GM19099 (cell line): ENCODE measurements around the gene ZNF418.

ENCODE experiments used
- POLR2A ChIP-seq: IDR thresholded peaks from 3 replicates; pipeline ENCODE4 v1.6.1; 2011; ENCODE audit warnings: low read depth; ENCODE audit not compliant: insufficient read length; ENCODE audit errors: extremely low read depth

Gene ZNF418

DNA sequence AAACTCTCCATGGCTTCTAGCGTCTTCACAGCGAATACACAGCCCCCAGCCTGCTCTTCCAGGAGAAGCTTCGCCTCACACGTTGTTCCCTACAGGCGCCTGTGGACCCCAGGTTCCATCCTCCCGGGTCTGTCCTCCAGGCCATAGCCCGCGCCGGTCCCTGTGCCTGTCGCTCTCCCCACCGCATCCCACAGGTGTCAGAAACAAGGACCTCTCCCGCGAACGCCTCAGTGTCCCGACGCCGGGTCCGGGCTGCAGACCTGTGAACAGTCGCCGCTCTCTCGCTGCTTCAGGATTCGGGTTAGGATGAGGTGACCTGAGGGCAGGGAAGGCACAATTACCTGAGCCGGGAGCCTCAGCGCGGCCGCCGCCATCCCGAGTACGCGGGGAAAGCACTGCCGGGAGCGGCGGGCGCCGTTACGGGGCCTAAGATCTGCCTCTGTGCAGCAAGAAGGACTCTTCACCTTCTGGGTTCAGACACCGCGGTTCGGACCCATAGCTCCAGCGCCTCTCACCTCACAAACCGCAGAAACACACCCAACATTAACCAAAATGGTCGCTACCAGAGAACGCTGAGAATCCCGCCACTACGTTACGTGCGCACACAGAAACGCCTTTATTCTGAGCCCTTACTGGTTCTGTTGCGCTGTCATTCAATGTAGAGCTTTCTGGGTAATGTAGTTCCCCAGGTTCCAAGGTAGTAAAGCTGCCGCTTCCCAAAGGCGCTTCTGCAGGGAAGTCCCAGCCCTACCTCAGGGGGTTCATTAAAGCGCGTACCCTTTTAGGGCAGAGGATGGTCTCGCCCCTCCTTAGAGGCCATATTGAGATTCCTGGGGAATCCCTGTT, at the start of gene ZNF418:
TSS of gene ZNF418 (minus strand) at position 583 of the 846 bp plus-strand sequence. CDS start 1,580 bp downstream, outside the sequence.
- no peak for TF ChIP-seq POLR2A

DNA sequence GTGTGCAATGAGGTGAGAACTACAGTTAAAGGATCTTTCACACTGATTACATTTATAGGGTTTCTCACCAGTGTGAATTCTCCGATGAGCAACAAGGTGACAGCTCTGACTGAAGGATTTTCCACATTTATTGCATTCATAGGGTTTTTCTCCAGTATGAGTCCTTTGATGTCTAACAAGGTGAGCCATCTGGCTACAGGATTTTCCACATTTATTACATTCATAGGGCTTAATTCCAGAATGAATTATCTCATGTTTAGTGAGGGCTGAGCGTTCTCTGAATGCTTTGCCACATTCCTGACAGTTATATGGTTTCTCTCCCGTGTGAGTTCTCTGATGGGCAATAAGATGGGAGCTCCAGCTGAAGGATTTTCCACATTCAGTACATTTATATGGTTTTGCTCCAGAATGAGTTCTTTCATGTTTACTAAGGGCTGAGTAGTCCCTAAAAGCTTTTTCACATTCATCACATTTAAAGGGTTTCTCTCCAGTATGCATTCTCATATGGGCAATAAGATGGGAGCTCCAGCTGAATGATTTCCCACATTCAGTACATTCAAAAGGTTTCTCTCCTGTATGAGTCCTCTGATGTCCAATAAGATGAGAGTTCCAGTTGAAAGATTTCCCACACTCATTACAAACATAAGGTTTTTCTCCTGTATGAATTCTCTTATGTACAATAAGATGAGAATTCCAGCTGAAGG, 43.5 kb upstream of the ZNF418 start:
- no peak for TF ChIP-seq POLR2A

DNA sequence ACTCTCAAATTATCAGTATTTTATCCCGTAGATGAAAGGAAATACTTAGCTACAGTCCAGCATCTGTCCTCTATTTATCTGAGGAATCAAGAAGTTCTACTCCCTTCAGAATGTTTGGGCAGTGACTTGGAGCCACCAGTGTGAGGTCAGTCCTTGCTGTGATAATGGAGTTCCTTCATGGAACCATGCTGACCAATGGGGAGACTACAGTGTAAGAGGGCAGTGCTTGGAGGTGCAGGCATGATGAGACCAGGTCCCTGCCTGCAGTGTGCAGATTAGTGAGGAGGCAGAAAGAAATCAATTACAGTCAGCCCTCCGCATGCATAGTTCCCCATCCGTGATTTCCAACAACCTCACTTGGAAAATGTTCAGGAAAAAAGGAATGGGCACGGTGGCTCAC, 39.2 kb upstream of the ZNF418 start, which contains the start of gene C19orf18:
TSS of gene C19orf18 (minus strand) at position 101 of the 400 bp plus-strand sequence. CDS start 102 bp downstream, outside the sequence.
- no peak for TF ChIP-seq POLR2A

DNA sequence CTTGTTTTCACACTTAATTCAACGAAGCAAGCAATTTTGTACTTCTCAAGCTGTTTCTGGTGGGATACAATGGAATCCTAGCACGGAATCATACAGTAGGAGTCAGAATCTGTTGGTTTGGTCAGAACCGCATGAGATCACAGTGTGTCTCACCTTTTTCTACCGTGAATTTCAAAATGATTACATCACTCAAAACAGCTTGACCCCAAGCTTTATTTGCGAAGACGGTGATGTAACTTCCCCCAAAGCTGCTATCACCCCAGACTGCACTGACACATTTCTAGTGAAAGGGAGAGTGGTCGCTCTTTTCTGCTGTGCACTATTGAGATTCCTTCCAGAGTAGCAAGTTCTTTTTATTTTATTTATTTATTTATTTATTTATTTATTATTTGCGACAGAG, 29.6 kb upstream of the ZNF418 start:
- no peak for TF ChIP-seq POLR2A

DNA sequence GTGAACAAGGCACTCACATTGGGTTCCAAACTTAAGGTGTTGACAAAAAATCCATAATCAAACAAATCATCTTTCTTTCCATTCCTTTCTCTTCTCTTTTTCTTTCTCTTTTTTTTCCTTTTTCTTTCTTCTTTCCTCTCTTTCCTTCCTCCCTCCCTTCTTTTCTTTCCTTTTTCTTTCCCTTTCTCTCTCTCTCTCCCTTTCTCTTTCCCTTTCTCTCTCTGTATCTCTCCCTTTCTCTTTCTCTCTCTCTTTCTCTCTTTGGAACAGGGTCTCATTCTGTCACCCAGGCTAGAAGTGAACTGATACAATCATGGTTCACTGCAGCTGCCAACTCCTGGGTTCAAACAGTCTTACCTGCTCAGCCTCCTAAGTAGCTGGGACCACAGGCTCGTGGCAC, 26.6 kb upstream of the ZNF418 start:
- TF ChIP-seq POLR2A, result no peak

DNA sequence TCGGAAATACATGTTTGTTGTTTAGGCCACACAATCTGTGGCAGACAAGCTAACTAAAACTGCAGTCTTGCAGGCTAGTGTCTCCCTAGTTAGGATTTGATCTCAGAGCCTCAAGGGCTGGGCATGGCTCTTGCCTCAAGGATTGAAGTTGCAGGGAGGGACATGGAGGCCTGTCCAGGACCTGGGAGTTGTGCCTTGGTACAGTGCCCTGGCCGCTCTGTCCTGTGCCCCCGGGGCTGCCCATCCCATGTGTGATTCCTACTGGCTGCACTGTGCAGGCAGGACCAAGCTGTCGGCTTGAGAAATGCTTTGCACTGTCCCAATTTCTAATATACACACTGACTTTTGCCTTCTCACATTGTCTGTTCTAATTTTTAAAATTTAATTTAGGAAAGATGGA, 19.8 kb upstream of the ZNF418 start:
- TF ChIP-seq POLR2A, result no peak

DNA sequence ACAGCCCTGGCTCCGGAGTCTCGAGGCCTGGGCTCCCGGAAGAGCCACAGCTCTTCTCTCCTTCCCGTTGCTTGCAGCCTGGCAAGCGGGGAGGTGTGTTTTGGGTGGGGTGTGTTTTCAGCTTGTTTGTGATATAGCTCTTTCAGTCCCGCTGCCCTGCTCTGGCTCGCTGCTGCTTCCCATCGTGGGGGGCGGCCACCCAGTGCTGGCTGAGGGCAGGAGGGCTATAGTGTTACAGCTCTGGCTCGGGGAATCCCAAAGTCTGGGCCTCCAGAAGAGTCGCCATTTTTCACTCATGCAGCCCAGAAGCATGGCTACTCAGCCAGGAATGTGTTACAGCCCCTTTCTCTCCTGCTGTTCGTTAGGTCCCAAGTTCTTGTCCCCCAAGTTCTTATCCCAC, 14.5 kb upstream of the ZNF418 start:
- TF ChIP-seq POLR2A, result no peak

DNA sequence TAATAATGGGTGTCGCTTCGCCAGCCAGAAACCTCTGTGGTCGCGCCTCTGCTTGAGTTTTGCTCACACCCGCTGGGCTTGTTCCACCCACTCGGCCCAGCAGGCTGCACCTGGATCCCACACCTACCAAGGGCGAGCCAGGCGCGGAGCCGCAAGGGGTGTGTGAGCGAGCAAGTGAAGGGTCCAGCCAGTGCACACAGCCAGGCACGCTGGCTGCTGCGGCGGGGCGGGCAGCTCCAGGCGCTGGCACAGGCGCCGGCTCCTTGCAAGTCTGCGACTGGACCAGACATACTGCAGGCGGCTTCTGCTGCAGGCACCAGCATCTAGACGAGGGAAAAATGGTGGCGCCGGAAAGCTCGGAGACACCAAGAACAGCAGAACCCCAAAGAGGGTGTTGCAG, 14.1 kb upstream of the ZNF418 start:
- TF ChIP-seq POLR2A, result no peak

DNA sequence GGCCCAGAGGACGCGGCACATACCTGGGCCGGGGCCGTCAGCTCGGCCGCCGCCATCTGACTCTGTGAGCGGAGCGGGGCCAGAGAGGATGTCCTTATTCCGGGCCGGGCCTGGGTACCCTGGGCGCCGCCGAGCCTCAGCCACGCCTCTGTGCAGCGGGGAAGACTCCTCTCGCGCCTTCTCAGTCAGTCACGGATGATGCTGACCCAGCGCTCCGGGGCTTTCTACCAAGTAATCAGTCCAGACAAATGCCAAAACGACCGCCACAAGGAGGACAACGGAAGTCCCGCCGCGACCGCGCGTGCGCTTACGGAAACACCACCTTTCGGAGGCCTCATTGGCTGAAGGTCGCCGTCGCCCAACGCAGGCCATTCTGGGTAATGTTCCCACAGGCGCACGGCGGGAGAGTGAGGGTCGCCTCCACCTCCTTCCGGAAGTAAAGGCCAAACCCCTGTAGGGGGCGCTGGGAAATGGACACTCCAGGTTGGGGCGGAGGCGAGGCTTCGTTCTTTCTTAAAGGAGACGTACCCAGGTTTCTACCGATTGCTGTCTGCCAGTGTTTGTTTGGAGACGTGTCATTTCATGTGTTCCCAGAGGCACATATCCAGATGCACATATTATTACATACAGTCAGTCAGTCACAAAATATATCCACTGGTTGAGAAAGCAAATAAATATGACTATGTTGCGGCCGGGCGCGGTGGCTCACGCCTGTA, 12.4 kb upstream of the ZNF418 start, which contains the start of gene ZNF256:
TSS of gene ZNF256 (minus strand) at position 288 of the 716 bp plus-strand sequence. CDS start at position 56, 232 bp downstream.
- peak; percentile 65 for TF ChIP-seq POLR2A

DNA sequence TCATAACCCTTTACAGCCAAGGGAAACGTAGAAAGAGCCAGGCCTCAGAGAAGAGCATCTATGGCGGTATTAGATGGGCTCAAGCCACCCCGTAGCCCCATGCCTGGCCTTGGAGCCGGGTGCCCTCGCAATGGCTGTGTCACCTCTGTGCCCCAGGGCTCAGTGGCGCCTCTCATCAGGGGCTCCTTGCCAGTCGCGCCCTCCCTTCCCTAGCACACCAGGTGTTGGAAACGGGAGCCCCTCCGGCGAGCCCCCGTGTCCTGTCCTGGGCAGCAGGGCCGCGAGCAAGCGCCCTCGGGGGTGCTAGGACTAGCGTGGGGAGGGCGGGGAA, 11.9 kb upstream of the ZNF418 start:
- no peak for TF ChIP-seq POLR2A

DNA sequence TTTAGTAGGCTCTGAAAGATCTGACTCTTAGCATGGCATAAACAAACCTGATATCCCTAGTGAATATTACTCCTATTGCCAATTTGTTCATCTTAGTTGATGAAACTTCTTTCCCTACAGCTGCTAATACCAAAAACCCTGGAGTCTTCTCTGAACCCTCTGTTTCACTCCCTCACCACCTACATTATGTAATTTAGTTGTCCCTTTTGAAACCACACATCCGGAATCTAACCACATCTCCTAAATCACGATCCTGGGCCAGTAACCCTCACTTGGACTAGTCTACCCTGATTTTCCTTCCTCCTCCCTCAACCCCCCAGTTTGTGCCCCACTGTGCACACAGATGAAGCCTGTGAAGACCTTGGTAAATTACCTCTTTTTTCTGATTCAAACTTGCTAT, 11.1 kb upstream of the ZNF418 start:
- no peak for TF ChIP-seq POLR2A

DNA sequence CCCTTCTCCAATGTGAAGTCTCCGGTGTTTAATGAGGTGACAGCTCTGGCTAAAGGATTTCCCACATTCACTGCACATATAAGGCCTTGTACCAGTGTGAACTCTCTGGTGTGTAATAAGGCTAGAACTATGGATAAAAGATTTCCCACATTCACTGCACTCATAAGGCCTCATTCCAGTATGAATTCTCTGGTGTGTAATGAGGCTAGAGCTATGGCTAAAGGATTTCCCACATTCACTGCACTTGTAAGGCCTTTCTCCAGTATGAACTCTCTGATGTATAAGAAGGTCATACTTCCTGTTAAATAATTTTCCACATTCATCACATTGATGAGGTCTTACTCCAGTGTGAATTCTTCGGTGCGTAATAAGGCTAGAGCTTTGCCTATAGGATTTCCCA, 6.4 kb upstream of the ZNF418 start:
- no peak for TF ChIP-seq POLR2A

DNA sequence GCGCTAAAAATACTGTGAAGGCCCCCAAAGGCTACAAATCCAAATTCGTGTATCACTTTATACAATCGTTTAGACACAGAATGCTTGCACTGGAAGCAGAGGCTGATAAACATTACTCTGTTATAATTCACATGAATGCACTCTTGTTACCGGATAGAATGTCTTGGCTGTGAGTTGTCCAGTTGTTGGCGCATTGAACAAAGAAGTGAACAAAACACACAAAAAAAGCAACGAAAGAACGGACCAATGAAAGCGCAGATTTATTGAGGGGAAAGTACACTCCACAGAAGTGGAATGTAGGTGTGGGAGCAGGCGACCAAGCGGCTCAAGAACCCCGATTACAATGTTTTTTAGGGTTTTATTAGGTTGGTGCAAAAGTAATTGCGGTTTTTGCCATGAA, 529 bp upstream of the ZNF418 start:
- no peak for TF ChIP-seq POLR2A

DNA sequence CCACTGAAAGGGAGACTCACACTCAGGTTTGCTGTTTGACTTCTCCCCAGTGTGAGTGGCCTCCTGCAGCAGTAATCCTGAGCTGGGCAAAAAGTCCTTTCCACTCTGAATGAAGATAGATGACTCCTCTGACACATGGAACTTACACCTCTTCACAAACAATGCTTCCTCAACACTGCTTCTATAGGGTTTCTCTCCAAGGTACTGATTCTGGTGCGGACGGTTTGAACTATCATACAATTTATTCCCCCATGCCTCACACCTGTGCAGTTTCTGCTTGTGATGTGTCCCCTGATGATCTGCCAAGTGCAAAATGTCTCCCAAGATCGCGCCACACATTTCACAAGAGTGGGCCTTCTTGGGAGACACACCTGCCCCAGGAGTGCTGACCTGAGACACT, 7.6 kb downstream of the ZNF418 start:
- TF ChIP-seq POLR2A, result no peak
